ENCODE data around the gene TRIP11. TPM values are rescaled to one million over a fixed set of nuclear protein-coding genes. Genes with fewer than 3 reads are reported as not detected.
"Not testable (repeated sequence)": the region's sequence is repeated elsewhere in the genome, so short reads cannot be mapped to it uniquely, and the experiment has no call there.

The TRIP11 gene
- total RNA-seq, 1 experiment from 2014 or later, result 43.4 TPM

DNA sequence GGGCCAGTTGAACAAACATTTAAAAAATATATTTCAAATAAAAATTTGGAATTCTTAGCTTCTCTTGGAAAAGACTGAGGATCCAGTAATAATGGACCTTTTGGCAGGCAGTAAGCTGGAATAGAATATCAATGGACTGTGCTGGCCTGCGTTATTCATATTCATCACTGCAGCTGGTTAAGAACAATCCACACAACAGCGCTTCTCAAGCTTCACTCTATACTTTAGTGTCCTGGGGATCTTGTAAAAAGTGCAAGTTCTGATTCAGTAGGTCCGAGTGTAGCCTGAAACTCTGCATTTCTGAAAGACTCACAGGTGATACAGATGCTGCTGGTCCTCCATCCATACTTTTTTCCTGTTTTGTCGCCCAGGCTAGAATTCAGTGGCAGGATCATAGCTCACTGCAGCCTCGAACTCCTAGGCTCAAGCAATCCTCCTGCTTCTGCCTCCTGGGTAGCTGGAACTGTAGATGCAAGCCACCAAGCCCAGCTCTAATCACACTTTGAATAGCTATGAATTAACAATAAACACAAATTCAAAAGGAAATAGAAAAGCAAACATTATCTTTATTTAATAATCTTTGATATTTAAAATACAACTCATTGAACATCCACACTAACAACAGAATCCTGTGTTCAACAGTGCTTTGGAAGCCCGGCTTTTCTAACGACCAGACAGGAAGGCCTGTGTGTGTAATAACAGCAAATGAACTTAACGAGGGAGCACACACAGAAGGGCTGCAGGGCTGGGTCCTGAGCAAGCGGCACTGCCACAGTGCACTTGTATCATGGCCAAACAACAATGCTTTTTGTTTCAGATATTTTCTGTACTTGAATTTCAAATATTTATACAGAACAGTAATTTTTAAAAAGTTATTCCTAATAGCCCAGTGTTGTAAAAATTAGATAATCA lies 18.4 kb upstream of the TRIP11 start:
- BruUV-seq (replicated peaks), result no TSS peak
- Mint-ChIP-seq H3K27ac (ENCODE audit: unreplicated experiment) (no peak overlapping the region), H3K4me1 (ENCODE audit: low read depth, unreplicated experiment) (no peaks in the 10 kb centered on the region), H3K27me3 (ENCODE audit: insufficient read depth, unreplicated experiment) (no peaks in the 10 kb centered on the region), H3K9me3 (ENCODE audit: unreplicated experiment) (no peaks in the 10 kb centered on the region), H3K36me3 (ENCODE audit: insufficient read depth, unreplicated experiment) (no peaks in the 10 kb centered on the region), H3K4me3 (ENCODE audit: unreplicated experiment) (no peak overlapping the region)
- TF ChIP-seq, protein P1, sequence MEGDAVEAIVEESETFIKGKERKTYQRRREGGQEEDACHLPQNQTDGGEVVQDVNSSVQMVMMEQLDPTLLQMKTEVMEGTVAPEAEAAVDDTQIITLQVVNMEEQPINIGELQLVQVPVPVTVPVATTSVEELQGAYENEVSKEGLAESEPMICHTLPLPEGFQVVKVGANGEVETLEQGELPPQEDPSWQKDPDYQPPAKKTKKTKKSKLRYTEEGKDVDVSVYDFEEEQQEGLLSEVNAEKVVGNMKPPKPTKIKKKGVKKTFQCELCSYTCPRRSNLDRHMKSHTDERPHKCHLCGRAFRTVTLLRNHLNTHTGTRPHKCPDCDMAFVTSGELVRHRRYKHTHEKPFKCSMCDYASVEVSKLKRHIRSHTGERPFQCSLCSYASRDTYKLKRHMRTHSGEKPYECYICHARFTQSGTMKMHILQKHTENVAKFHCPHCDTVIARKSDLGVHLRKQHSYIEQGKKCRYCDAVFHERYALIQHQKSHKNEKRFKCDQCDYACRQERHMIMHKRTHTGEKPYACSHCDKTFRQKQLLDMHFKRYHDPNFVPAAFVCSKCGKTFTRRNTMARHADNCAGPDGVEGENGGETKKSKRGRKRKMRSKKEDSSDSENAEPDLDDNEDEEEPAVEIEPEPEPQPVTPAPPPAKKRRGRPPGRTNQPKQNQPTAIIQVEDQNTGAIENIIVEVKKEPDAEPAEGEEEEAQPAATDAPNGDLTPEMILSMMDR (IDR thresholded peaks at IDR 0.05; ENCODE audit: insufficient read depth in 1 of 2, low read depth in 1 of 2, low read length in 1 of 2, severe bottlenecking in 1 of 2, unreplicated experiment in 1 of 2), result no peak
- CTCF ChIA-PET, result no interaction called here
- H3K9me3 ChIP-seq, result no peaks in the 10 kb centered on the region
- H3K27me3 ChIP-seq (replicated peaks; ENCODE audit: control insufficient read depth, insufficient read depth, low read length), result no peaks in the 10 kb centered on the region
- no peak overlapping the region for H3K4me3 ChIP-seq (ENCODE audit: low read depth, low read length)
- DNase-seq, result no peak
- intact Hi-C loops (cut with micrococcal nuclease; ENCODE audit: unreplicated experiment), result no loop called here
- H3K36me3 ChIP-seq (ENCODE audit: control insufficient read depth, insufficient read depth, low read length), result no peaks in the 10 kb centered on the region
- POLR2A ChIA-PET, result no interaction called here
- H3K4me1 ChIP-seq, result no peaks in the 10 kb centered on the region

DNA sequence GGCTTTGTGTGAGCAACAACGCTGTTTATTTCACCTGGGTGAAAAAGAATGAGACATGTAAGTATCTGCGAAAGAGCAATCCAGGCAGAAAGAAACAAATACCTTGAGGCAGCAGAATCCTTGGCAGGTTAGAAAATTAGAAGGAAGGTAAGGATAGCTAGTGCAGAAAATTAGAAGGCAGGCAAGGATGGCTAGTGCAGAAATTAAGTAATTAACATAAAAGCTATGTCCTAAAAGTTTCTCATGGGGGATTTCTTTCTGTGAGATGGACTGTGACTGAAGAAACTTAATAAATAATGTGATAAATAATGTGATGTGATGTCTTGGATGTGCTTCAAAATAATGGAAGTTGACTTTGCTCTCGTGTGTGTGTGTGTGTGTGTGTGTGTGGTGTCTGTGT lies 9.9 kb upstream of the TRIP11 start:
- POLR2A ChIA-PET, result no interaction called here
- CTCF ChIA-PET, result interaction anchor here (0.7 kb wide), 1 partner anchor 459 kb away, joined by 3 read pairs; no protein-coding TSS in a partner anchor
- Histone ChIP-seq H3K9me3 (no peaks in the 10 kb centered on the region; the same call in 1 of the 2 replicates), H3K4me1 (no peaks in the 10 kb centered on the region), H3K36me3 (ENCODE audit: control insufficient read depth, insufficient read depth, low read length) (no peaks in the 10 kb centered on the region), H3K27me3 (replicated peaks; ENCODE audit: control insufficient read depth, insufficient read depth, low read length) (no peaks in the 10 kb centered on the region), H3K4me3 (ENCODE audit: low read depth, low read length) (no peak overlapping the region)
- Mint-ChIP-seq H3K27ac (ENCODE audit: unreplicated experiment) (no peak overlapping the region), H3K9me3 (ENCODE audit: unreplicated experiment) (peaks cover 20% of the 10 kb centered on the region), H3K4me3 (ENCODE audit: unreplicated experiment) (no peak overlapping the region), H3K36me3 (ENCODE audit: insufficient read depth, unreplicated experiment) (no peaks in the 10 kb centered on the region), H3K4me1 (ENCODE audit: low read depth, unreplicated experiment) (no peaks in the 10 kb centered on the region), H3K27me3 (ENCODE audit: insufficient read depth, unreplicated experiment) (no peaks in the 10 kb centered on the region)
- no peak for DNase-seq
- no TSS peak for BruUV-seq (replicated peaks)
- intact Hi-C loops (cut with micrococcal nuclease; ENCODE audit: unreplicated experiment), result no loop called here
- TF ChIP-seq, protein P1 (IDR thresholded peaks at IDR 0.05; ENCODE audit: insufficient read depth in 1 of 2, low read depth in 1 of 2, low read length in 1 of 2, severe bottlenecking in 1 of 2, unreplicated experiment in 1 of 2), result no peak

DNA sequence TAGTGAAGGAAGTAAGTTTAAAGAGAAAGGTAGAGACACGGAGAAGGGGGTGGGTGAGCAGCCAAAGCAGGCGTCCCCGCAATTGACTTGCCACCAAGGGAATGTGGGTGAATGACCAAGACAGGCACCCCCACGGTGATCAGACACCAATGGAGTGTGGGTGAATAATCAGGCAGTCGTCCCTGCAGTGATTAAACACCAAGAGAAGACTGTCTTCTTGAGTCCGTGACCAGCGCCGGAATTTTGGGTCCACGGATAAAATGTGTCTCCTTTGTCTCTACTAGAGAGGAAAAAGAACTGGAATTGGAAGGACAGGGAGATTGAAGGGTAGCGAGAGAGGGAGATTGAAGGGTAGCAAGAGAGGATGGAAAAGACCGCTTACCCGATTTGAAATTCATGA lies 9.4 kb upstream of the TRIP11 start:
- peaks cover 20% of the 10 kb centered on the region for H3K9me3 Mint-ChIP-seq (ENCODE audit: unreplicated experiment)
- H3K4me1 Mint-ChIP-seq (ENCODE audit: low read depth, unreplicated experiment); H3K9me3 ChIP-seq; POLR2A ChIA-PET; BruUV-seq (replicated peaks); H3K4me1 ChIP-seq; H3K27me3 ChIP-seq (replicated peaks; ENCODE audit: control insufficient read depth, insufficient read depth, low read length); H3K27ac Mint-ChIP-seq (ENCODE audit: unreplicated experiment); H3K4me3 ChIP-seq (ENCODE audit: low read depth, low read length); intact Hi-C loops (cut with micrococcal nuclease; ENCODE audit: unreplicated experiment); H3K36me3 ChIP-seq (ENCODE audit: control insufficient read depth, insufficient read depth, low read length); H3K27me3 Mint-ChIP-seq (ENCODE audit: insufficient read depth, unreplicated experiment); H3K36me3 Mint-ChIP-seq (ENCODE audit: insufficient read depth, unreplicated experiment); DNase-seq; H3K4me3 Mint-ChIP-seq (ENCODE audit: unreplicated experiment): not testable (repeated sequence)
- CTCF ChIA-PET, result interaction anchor here (0.7 kb wide), 1 partner anchor 460 kb away, joined by 3 read pairs; no protein-coding TSS in a partner anchor

GRCh38 chr14:92045904-92046303 lies 6.0 kb upstream of the TRIP11 start:
- H3K9me3 ChIP-seq; H3K4me3 ChIP-seq (ENCODE audit: low read depth, low read length); H3K36me3 Mint-ChIP-seq (ENCODE audit: insufficient read depth, unreplicated experiment); H3K4me1 Mint-ChIP-seq (ENCODE audit: low read depth, unreplicated experiment); H3K36me3 ChIP-seq (ENCODE audit: control insufficient read depth, insufficient read depth, low read length); H3K4me1 ChIP-seq; H3K27ac Mint-ChIP-seq (ENCODE audit: unreplicated experiment); CTCF ChIA-PET; H3K27me3 ChIP-seq (replicated peaks; ENCODE audit: control insufficient read depth, insufficient read depth, low read length); H3K27me3 Mint-ChIP-seq (ENCODE audit: insufficient read depth, unreplicated experiment); H3K4me3 Mint-ChIP-seq (ENCODE audit: unreplicated experiment); BruUV-seq (replicated peaks); intact Hi-C loops (cut with micrococcal nuclease; ENCODE audit: unreplicated experiment); POLR2A ChIA-PET: not testable (repeated sequence)
- DNase-seq, result peak in 1 of 2 experiments; percentile 12
- peaks cover 20% of the 10 kb centered on the region for H3K9me3 Mint-ChIP-seq (ENCODE audit: unreplicated experiment)

- H3K4me3 ChIP-seq (ENCODE audit: low read depth, low read length); H3K4me1 ChIP-seq; H3K27me3 ChIP-seq (replicated peaks; ENCODE audit: control insufficient read depth, insufficient read depth, low read length); H3K9me3 ChIP-seq; CTCF ChIA-PET; DNase-seq; H3K27me3 Mint-ChIP-seq (ENCODE audit: insufficient read depth, unreplicated experiment); H3K36me3 ChIP-seq (ENCODE audit: control insufficient read depth, insufficient read depth, low read length); intact Hi-C loops (cut with micrococcal nuclease; ENCODE audit: unreplicated experiment); BruUV-seq (replicated peaks); H3K27ac Mint-ChIP-seq (ENCODE audit: unreplicated experiment); H3K9me3 Mint-ChIP-seq (ENCODE audit: unreplicated experiment); H3K4me3 Mint-ChIP-seq (ENCODE audit: unreplicated experiment); POLR2A ChIA-PET: not testable (repeated sequence)
- H3K4me1 Mint-ChIP-seq (ENCODE audit: low read depth, unreplicated experiment), result peaks cover 13% of the 10 kb centered on the region
- peaks cover 16% of the 10 kb centered on the region for H3K36me3 Mint-ChIP-seq (ENCODE audit: insufficient read depth, unreplicated experiment)
Observed at GRCh38 chr14:92041766-92042165, 1.9 kb upstream of the TRIP11 start.
